GM03348 (cell line): ENCODE data around the gene C9orf153.

ENCODE experiments used
- DNase-seq: peaks from one replicate; pipeline ENCODE4 v3.0.0; 2012; ENCODE audit warnings: low spot score

Gene C9orf153

GRCh38 chr9:86187121-86187520, 72.3 kb downstream of the C9orf153 start:
- no peak for DNase-seq

- no peak for DNase-seq
These were observed 72.8 kb downstream of the C9orf153 start for GRCh38 chr9:86186696-86187095.

GRCh38 chr9:86185872-86186271, 73.6 kb downstream of the C9orf153 start:
- no peak for DNase-seq

GRCh38 chr9:86184138-86184524, 75.3 kb downstream of the C9orf153 start:
- DNase-seq = no peak

GRCh38 chr9:86183229-86184137, 76.0 kb downstream of the C9orf153 start:
- DNase-seq = no peak

- no peak for DNase-seq
These were observed 77.8 kb downstream of the C9orf153 start for GRCh38 chr9:86181379-86182315.

- DNase-seq = no peak
These were observed 81.0 kb downstream of the C9orf153 start for GRCh38 chr9:86178503-86178902.

- DNase-seq = no peak
These were observed 81.5 kb downstream of the C9orf153 start for GRCh38 chr9:86177995-86178394.

- DNase-seq = no peak
These were observed 83.0 kb downstream of the C9orf153 start for GRCh38 chr9:86176468-86176867.

GRCh38 chr9:86175743-86176456, 83.6 kb downstream of the C9orf153 start:
- DNase-seq = no peak

GRCh38 chr9:86175223-86175622, 84.2 kb downstream of the C9orf153 start:
- DNase-seq = no peak
